ENCODE data around the gene USP3. TPM values are rescaled to one million over a fixed set of nuclear protein-coding genes. Genes with fewer than 3 reads are reported as not detected.

The USP3 gene
- total and polyA plus RNA-seq, 10 of the 15 experiments (the other 5 are each of a cell fraction or from before 2014, with no cell fraction given): 23.8 to 64.5 (median 50.3) TPM

DNA sequence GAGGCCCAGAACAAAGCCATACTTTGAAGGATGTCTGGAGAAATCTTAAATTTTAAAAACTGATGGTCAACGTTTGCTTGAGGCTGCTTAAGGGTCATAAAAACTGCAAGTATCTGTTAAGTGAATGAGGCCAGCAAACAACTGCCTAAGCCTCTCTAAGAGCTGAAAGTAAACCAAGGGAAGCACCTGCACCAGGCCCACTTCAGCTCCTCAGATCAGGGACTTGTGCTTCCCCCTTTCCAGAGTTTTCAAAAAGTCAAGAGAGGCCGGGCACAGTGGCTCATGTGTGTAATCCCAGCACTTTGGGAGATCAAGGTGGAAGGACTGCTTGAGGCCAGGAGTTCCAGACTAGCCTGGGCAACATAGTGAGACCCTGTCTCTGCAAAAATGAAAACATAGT is 101.9 kb downstream of the USP3 start (continued):
- TF ChIP-seq HDAC6 (IDR thresholded peaks at IDR 0.05; ENCODE audit: unreplicated experiment): no peak

DNA sequence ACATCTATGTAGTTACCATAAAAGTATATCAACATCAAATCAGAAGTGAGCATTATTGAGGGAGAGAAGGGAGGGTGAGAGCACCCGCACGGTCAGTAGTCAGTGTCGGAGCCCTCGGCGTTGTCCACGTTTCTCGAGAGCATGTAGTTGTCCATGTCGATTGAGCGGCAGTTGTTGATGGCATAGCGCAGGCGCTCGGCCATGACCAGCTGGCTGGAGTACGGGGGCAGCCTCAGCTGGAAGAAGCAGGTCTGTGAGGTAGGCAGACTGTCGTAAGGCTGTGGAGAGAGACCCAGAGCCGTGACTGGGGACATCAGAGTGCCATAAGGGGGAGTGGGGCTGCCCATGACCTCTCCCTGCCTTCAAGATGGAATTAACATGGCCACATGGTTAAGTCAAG is 104.6 kb downstream of the USP3 start:
- POLR2A ChIA-PET: interaction anchor here (1.1 kb wide), 2 partner anchors 18 to 68 kb away, joined by 3 to 5 read pairs; no protein-coding TSS in a partner anchor
- no peaks in the 10 kb centered on the region for H4K20me1 ChIP-seq (ENCODE audit: control insufficient read depth, insufficient read depth)
- no peak for FAIRE-seq
- H3K4me2 ChIP-seq (ENCODE audit: control insufficient read depth, insufficient read depth): no peak overlapping the region
- in situ Hi-C loops (cut with MboI): no loop called here
- peaks cover 11 to 23% of the 10 kb centered on the region in 2 experiments for H3K36me3 ChIP-seq (ENCODE audit: control insufficient read depth in 2 of 2, insufficient read depth in 2 of 2, low read length in 1 of 2)
- no peak overlapping the region for H2AFZ ChIP-seq (ENCODE audit: control insufficient read depth, low read depth, low read length)
- no peaks in the 10 kb centered on the region for H3K9me3 ChIP-seq (replicated peaks; ENCODE audit: control insufficient read depth, insufficient read depth, low read length)
- 98% methylated on average over 15 of the region's 15 CpGs for WGBS (ENCODE audit: insufficient coverage, insufficient replicate concordance, low lambda C conversion rate, missing lambda C conversion rate)
- CTCF ChIA-PET: interaction anchor here (1.1 to 7.4 kb wide), 25 partner anchors 9 to 484 kb away, joined by 3 to 87 read pairs (median 8); partner anchors contain the start of genes CIAO2A and DAPK2
- DNase-seq (ENCODE audit: low read depth, low spot score): no peak
- H3K9ac ChIP-seq (ENCODE audit: control insufficient read depth, insufficient read depth, low read length): no peak overlapping the region
- RAD21 ChIA-PET (ENCODE audit: unreplicated experiment): interaction anchor here (1.0 to 2.9 kb wide), 12 partner anchors 10 to 484 kb away, joined by 3 to 27 read pairs (median 6); partner anchors contain the start of gene FBXL22
- peaks cover 16% of the 10 kb centered on the region for H3K4me1 ChIP-seq (ENCODE audit: control insufficient read depth, insufficient read depth, low read length)
- no peak overlapping the region for H3K27ac ChIP-seq (ENCODE audit: control insufficient read depth, insufficient read depth)
- intact Hi-C loops (cut with micrococcal nuclease; ENCODE audit: unreplicated experiment): no loop called here
- ATAC-seq: no peak
- TF ChIP-seq, protein P1, sequence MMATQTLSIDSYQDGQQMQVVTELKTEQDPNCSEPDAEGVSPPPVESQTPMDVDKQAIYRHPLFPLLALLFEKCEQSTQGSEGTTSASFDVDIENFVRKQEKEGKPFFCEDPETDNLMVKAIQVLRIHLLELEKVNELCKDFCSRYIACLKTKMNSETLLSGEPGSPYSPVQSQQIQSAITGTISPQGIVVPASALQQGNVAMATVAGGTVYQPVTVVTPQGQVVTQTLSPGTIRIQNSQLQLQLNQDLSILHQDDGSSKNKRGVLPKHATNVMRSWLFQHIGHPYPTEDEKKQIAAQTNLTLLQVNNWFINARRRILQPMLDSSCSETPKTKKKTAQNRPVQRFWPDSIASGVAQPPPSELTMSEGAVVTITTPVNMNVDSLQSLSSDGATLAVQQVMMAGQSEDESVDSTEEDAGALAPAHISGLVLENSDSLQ (IDR thresholded peaks at IDR 0.05): no peak
- SMC1A ChIA-PET (ENCODE audit: uncharacterized antibody, unreplicated experiment): interaction anchor here (0.6 to 4.2 kb wide), 17 partner anchors 13 to 536 kb away, joined by 3 to 42 read pairs (median 6); no protein-coding TSS in a partner anchor
- no peaks in the 10 kb centered on the region for H3K27me3 ChIP-seq (replicated peaks in 1 of 2; ENCODE audit: control insufficient read depth in 2 of 2, insufficient read depth in 2 of 2, low read length in 1 of 2)
- H3K79me2 ChIP-seq (ENCODE audit: control insufficient read depth, insufficient read depth, low read length): no peaks in the 10 kb centered on the region
- no peak overlapping the region for H3K4me3 ChIP-seq
- BruUV-seq (replicated peaks): no TSS peak

DNA sequence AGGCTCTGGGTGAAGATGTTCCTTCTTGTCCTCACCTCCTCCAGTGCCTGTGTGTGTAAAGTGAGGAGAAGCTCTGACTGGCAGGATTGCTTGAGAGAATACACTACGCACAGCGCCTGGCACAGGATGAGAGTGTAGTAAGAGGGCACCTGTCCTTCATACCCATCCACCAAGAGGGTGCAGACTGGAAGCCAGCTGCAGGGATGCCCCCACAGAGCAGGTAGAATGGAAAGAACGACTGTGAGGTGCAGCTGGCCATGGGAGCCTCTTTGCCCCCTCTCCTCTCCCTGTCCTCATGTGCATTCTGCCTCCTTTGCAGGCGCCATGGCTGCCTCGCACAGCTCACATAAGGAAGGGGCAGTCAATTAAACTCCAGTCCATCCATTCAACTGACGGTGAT is 105.1 kb downstream of the USP3 start:
- SMC1A ChIA-PET (ENCODE audit: uncharacterized antibody, unreplicated experiment): interaction anchor here (0.6 to 4.2 kb wide), 49 partner anchors 8 to 536 kb away, joined by 3 to 42 read pairs (median 4); partner anchors contain the start of gene SNX1
- no peak for FAIRE-seq
- H3K4me3 ChIP-seq: no peak overlapping the region
- H3K9ac ChIP-seq (ENCODE audit: control insufficient read depth, insufficient read depth, low read length): no peak overlapping the region
- no peaks in the 10 kb centered on the region for H4K20me1 ChIP-seq (ENCODE audit: control insufficient read depth, insufficient read depth)
- RAD21 ChIA-PET (ENCODE audit: unreplicated experiment): interaction anchor here (0.6 to 2.9 kb wide), 42 partner anchors 8 to 544 kb away, joined by 3 to 27 read pairs (median 4); partner anchors contain the start of genes DAPK2 and FBXL22
- peaks cover 16% of the 10 kb centered on the region for H3K4me1 ChIP-seq (ENCODE audit: control insufficient read depth, insufficient read depth, low read length)
- H2AFZ ChIP-seq (ENCODE audit: control insufficient read depth, low read depth, low read length): no peak overlapping the region
- H3K27ac ChIP-seq (ENCODE audit: control insufficient read depth, insufficient read depth): no peak overlapping the region
- POLR2A ChIA-PET: interaction anchor here (0.6 to 1.2 kb wide), 4 partner anchors 14 to 374 kb away, joined by 3 to 5 read pairs (median 3); no protein-coding TSS in a partner anchor
- intact Hi-C loops (cut with micrococcal nuclease; ENCODE audit: unreplicated experiment): no loop called here
- BruUV-seq (replicated peaks): no TSS peak
- DNase-seq (ENCODE audit: low read depth, low spot score): no peak
- peaks cover 11 to 23% of the 10 kb centered on the region in 2 experiments for H3K36me3 ChIP-seq (ENCODE audit: control insufficient read depth in 2 of 2, insufficient read depth in 2 of 2, low read length in 1 of 2)
- in situ Hi-C loops (cut with MboI): no loop called here
- no peaks in the 10 kb centered on the region for H3K27me3 ChIP-seq (replicated peaks in 1 of 2; ENCODE audit: control insufficient read depth in 2 of 2, insufficient read depth in 2 of 2, low read length in 1 of 2)
- 83% methylated on average over 6 of the region's 6 CpGs for WGBS (ENCODE audit: insufficient coverage, insufficient replicate concordance, low lambda C conversion rate, missing lambda C conversion rate)
- no peaks in the 10 kb centered on the region for H3K79me2 ChIP-seq (ENCODE audit: control insufficient read depth, insufficient read depth, low read length)
- no peak overlapping the region for H3K4me2 ChIP-seq (ENCODE audit: control insufficient read depth, insufficient read depth)
- no peak for ATAC-seq
- CTCF ChIA-PET: interaction anchor here (0.6 to 7.4 kb wide), 63 partner anchors 7 to 762 kb away, joined by 3 to 87 read pairs (median 4); partner anchors contain the start of genes CIAO2A and DAPK2
- H3K9me3 ChIP-seq (replicated peaks; ENCODE audit: control insufficient read depth, insufficient read depth, low read length): no peaks in the 10 kb centered on the region
- TF ChIP-seq, protein P2, sequence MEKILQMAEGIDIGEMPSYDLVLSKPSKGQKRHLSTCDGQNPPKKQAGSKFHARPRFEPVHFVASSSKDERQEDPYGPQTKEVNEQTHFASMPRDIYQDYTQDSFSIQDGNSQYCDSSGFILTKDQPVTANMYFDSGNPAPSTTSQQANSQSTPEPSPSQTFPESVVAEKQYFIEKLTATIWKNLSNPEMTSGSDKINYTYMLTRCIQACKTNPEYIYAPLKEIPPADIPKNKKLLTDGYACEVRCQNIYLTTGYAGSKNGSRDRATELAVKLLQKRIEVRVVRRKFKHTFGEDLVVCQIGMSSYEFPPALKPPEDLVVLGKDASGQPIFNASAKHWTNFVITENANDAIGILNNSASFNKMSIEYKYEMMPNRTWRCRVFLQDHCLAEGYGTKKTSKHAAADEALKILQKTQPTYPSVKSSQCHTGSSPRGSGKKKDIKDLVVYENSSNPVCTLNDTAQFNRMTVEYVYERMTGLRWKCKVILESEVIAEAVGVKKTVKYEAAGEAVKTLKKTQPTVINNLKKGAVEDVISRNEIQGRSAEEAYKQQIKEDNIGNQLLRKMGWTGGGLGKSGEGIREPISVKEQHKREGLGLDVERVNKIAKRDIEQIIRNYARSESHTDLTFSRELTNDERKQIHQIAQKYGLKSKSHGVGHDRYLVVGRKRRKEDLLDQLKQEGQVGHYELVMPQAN (conservative IDR thresholded peaks at IDR 0.05): no peak
- TF ChIP-seq NFYB (IDR thresholded peaks at IDR 0.05; ENCODE audit: insufficient read depth, low read depth, low read length) (no peak), EZH2 (IDR thresholded peaks at IDR 0.05; ENCODE audit: borderline replicate concordance, control insufficient read depth, low read depth, low read length) (no peak), KAT2A (conservative IDR thresholded peaks at IDR 0.05; ENCODE audit: control insufficient read depth, low read depth, low read length) (no peak)
- TF ChIP-seq, protein P3, sequence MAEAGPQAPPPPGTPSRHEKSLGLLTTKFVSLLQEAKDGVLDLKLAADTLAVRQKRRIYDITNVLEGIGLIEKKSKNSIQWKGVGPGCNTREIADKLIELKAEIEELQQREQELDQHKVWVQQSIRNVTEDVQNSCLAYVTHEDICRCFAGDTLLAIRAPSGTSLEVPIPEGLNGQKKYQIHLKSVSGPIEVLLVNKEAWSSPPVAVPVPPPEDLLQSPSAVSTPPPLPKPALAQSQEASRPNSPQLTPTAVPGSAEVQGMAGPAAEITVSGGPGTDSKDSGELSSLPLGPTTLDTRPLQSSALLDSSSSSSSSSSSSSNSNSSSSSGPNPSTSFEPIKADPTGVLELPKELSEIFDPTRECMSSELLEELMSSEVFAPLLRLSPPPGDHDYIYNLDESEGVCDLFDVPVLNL (IDR thresholded peaks at IDR 0.05; ENCODE audit: low read depth, low read length): no peak
- TF ChIP-seq, protein P4, sequence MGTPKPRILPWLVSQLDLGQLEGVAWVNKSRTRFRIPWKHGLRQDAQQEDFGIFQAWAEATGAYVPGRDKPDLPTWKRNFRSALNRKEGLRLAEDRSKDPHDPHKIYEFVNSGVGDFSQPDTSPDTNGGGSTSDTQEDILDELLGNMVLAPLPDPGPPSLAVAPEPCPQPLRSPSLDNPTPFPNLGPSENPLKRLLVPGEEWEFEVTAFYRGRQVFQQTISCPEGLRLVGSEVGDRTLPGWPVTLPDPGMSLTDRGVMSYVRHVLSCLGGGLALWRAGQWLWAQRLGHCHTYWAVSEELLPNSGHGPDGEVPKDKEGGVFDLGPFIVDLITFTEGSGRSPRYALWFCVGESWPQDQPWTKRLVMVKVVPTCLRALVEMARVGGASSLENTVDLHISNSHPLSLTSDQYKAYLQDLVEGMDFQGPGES (IDR thresholded peaks at IDR 0.05): no peak
